ENCODE data around the gene WDR26.
"Not testable (repeated sequence)": the region's sequence is repeated elsewhere in the genome, so short reads cannot be mapped to it uniquely, and the experiment has no call there.

WDR26 gene

GRCh38 chr1:224433701-224434672 is 610 bp downstream of the WDR26 start:
- no peak for DNase-seq

- DNase-seq: peak; percentile 54
Measured at GRCh38 chr1:224433041-224433691, 1.4 kb downstream of the WDR26 start.

- DNase-seq: no peak
Measured at GRCh38 chr1:224432672-224433040, 1.9 kb downstream of the WDR26 start.

GRCh38 chr1:224432146-224432545 is 2.5 kb downstream of the WDR26 start:
- peak; percentile 13 for DNase-seq

GRCh38 chr1:224431726-224432125 is 2.9 kb downstream of the WDR26 start:
- no peak for DNase-seq

- DNase-seq: no peak
Measured at GRCh38 chr1:224430511-224431113, 4.0 kb downstream of the WDR26 start.

- no peak for DNase-seq
Measured at GRCh38 chr1:224429616-224430326, 4.8 kb downstream of the WDR26 start.

GRCh38 chr1:224428713-224429112 is 5.9 kb downstream of the WDR26 start:
- not testable (repeated sequence) for DNase-seq

- no peak for DNase-seq
Measured at GRCh38 chr1:224427346-224427745, 7.3 kb downstream of the WDR26 start.

GRCh38 chr1:224426869-224427268 is 7.7 kb downstream of the WDR26 start:
- DNase-seq: not testable (repeated sequence)

GRCh38 chr1:224425279-224425884 is 9.2 kb downstream of the WDR26 start:
- DNase-seq: no peak

GRCh38 chr1:224420106-224420505 is 14.5 kb downstream of the WDR26 start:
- no peak for DNase-seq

- no peak for DNase-seq
Measured at GRCh38 chr1:224411766-224412165, 22.8 kb downstream of the WDR26 start.

- no peak for DNase-seq
Measured at GRCh38 chr1:224408294-224408590, 26.4 kb downstream of the WDR26 start.

GRCh38 chr1:224407571-224408293 is 26.9 kb downstream of the WDR26 start:
- no peak for DNase-seq

- no peak for DNase-seq
Measured at GRCh38 chr1:224406216-224406615, 28.4 kb downstream of the WDR26 start.

GRCh38 chr1:224405604-224405970 is 29.0 kb downstream of the WDR26 start:
- DNase-seq: no peak

- no peak for DNase-seq
Measured at GRCh38 chr1:224404916-224405603, 29.5 kb downstream of the WDR26 start.

GRCh38 chr1:224402472-224403036 is 32.0 kb downstream of the WDR26 start:
- DNase-seq: no peak

GRCh38 chr1:224399887-224400286 is 34.7 kb downstream of the WDR26 start:
- DNase-seq: no peak

GRCh38 chr1:224393294-224393693 is 41.3 kb downstream of the WDR26 start:
- DNase-seq: no peak

Measured in NCI-H2171 treated with DMSO at 0.1 percent for 48 hours (cell line).